ENCODE measurements around the gene STK38.

Gene STK38

DNA sequence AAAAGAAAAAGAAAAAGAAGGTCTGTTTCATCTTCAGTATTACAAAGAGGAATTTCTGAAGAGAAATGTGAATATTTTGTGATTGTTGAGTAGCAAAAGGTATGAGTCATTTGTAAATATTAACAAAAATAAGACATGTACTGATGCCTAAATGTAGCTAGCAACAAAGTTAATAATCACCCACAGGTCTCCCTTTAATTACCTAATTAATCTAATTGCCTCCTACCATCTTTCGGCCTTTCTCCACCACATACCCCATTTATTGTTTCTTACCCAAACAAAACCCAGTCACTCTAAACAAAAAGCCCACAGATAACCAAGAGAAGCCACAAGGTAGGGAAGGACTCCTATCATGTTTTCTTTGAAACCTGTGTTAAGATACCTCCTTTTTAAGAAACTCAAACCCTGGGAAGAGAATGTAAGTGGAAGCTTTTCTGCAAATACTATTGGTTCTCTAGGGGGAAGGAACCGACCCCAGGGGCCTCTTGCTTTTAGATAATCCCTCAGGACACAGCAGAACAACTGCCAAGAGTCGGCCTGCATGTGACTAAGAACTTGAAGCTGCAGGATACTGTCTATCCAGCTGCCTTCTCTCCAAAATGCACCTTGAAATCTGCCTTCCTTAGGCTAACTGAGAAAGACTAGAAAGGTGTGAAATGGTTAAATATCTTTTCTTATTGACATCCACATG is 16.1 kb upstream of the STK38 start:
- DNase-seq: no peak

DNA sequence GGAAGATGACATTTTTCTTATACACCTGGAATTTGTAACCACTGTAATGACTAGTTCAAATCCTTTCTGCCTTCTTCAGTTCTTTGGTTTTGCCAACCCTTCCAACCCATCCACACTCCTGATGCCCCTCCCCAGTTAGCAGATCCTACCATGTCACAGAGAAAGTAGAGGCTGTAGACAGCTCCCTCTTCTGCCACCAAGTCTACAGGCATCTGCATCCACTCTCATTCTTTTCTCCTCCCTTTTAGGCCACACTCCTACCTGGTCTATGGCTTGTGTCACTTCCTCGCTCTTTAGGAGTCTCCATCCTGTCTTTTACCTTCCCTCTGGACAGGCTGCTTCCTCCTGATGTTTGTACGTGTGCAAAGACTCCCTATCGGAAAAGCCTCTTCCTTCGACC is 13.5 kb upstream of the STK38 start:
- no peak for DNase-seq

GRCh38 chr6:36559011-36559793 is 11.9 kb upstream of the STK38 start:
- no peak for DNase-seq

DNA sequence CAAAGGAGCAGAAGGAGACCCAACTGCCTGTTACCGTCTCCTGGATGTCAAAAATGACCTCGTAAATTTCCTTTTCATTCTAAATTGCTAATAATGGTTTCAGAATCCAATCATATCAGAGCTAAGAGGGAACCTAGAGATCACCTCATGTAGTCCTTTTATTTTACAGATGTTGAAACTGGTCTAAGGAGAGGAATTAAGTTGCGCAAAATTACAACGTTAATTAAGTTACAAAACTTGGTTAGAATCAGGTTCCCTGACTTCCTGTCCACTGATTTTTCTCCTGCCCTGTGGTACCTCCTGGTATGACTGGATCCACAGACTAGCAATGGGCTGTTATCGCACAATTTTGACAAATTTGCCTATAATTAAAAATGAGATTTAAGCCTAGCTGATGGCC is 9.0 kb upstream of the STK38 start:
- DNase-seq: no peak

GRCh38 chr6:36555750-36556252 is 8.5 kb upstream of the STK38 start:
- DNase-seq: no peak

- DNase-seq: no peak
These were observed 3.3 kb upstream of the STK38 start for GRCh38 chr6:36550473-36551000.

GRCh38 chr6:36548401-36548743 is 1.1 kb upstream of the STK38 start:
- no peak for DNase-seq

GRCh38 chr6:36547646-36548400 is 544 bp upstream of the STK38 start:
- DNase-seq: no peak

DNA sequence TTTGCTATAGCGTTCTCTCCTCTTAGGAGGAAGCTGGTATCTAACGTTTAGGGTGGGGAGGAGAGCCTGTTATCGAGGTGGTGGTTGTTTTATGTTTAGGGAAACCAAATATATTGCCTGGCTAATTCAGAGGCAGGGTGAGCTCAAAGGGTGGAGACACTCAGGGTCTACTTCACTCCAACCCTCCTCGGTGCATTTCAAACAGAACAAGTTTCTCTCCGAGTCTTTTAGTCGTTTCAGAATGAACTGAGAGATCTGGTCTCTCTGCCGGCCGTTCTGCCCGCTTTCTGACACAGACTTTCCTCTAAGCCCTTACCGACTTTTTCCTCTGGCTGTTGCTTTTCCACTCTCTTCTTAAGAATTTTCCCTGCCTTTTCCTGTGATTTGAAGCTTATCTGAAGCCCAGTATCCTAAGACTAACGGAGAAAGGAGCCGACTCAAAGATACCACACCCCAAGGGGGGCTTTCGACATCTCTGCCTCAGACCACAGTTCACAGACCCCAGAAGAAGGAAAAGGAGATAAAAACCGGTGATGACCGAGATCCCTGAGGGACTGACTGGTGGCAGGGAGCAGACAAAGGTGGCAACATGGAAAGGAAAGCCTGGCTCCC is 865 bp downstream of the STK38 start:
- no peak for DNase-seq

DNA sequence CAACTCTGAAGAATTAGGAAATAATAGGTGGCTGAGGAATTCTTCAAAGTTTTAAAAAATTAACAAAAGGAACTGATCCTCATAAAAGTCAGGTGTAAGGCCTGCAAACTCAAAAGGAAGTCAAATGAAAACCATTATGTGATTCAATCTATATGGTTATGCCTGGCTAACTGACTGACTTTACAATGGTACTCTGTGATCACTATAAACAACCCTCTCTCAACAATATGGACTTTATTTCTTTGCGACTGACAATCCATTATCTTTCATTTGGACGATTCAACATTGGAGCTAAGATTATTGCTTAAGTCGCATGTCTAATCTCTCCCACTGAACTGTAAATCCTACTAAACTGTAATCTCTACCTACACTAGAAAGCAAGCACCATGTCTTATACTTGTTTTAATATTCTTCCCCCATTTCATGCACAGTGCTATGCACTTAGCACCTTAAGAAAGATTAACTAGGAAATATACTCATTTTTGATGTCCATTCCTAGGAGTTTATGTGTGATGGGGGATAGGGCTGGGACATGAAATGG is 1.4 kb downstream of the STK38 start:
- no peak for DNase-seq

DNA sequence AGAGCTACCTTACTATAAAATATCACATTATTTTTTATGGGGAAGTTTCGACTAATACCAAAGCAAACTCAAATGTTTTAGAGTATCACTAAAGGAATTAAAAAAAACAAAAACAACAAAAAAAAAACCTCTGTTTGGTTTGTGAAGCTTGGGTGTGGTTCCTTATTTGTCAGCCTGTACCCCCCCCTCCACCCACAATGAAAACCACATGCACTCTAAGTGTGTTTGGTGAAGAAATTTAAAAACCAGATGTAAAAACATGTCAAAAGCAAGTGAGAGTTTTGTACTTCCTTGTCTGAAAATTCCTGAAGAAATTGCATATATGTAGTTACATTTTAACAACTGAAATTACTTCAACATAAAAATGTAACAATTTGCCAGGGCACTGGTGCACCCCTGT is 3.1 kb downstream of the STK38 start:
- no peak for DNase-seq

DNA sequence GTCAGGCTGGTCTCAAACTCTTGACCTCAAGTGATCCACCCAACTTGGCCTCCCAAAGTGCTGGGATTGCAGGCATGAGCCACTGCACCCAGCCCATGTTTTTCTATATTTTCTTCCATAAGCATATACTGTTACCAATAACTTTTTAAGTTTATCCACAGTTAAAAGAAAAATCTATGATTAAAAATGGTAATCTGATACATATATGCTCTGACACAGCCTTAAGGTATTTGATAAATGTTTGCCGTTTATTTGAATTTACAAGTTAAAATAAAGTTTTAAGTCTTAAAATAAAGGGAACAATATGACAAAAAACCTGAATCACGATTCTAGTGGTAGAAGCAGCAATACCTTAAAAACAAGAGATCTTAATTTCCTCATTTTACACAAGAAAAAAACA is 5.2 kb downstream of the STK38 start:
- no peak for DNase-seq

DNA sequence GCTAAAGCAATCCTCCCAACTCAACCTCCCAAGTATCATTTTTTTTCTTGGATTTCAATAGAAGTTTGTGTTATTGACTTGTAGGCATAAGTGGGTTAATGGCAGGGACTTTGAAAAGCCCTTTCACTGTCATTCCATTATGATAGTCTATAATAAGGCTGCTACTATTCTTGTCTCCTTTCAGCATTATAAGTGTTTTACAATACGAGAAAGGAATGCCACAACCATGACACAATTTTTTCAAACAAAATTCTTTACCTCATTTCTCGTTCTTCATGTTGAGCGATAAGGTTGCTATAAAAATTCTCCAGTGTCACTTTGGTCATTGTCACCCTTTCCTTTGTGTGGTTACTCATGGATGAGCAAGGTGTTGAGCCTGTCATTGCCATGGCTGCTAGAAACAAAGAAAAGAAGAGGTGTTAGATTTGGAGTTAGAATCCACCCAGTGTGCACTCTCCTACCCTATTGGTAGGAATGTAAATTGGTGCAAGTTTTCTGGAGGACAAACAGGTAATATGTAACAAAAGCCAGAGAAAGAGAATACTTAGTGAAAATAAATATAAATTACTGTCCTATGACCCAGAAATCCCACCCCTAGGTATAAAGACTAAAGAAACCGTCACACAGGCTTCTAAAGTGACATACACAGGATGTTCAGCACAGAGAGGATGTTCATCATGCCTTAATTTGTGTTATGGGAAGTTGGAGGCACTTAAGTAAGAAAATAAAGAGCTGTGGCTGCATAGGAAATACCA is 7.3 kb downstream of the STK38 start:
- no peak for DNase-seq

DNA sequence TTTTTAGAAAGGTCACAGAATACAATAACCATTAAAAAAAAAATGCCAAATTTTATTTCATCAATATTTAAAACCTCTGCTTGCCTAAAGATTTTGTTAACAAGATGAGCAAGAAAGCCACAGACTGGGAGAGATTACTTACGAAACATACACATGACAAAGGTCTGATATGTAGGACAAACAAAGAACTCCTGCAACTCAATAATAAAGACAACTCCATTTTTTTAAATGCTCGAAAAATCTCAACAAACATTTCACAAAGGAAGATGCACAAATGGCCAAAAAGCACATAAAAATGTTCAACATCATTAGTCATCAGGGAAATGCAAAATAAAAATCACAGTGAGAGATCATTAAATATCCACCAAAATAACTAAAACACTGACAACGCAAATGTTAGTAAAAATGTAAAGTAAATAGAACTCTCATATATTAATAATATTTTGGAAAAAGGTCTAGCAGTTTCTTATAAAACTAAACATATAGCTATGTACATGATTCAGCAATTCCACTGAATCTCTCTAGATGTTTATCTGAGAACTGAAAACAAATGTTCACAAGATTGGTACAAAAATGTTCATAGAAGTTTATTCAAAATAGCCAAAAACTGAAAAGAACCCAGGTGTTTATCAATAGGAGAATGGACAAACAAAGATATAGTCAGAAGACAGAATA is 10.3 kb downstream of the STK38 start:
- DNase-seq: no peak

DNA sequence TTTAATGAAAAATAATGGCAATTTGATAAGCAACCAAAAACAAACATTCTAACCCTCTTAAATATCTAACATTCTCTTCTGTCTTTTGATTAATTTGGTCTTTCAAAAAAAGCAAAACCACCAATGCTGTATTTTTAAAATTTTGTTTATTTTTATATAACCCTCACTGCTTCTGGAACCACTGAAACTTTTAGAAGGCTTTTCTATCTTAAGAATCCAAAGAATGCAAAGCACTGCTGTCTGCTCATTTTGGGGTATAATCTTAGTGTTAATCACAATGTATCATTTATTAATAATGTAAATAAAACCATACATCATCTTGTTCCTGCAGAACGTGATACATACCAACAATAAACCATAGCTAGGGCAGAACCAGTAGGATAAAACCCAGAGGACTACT is 14.0 kb downstream of the STK38 start:
- DNase-seq: no peak

GRCh38 chr6:36526066-36526465 is 21.2 kb downstream of the STK38 start:
- DNase-seq: no peak

GRCh38 chr6:36525346-36525745 is 21.9 kb downstream of the STK38 start:
- no peak for DNase-seq

- no peak for DNase-seq
These were observed 22.4 kb downstream of the STK38 start for GRCh38 chr6:36524871-36525270.

- no peak for DNase-seq
These were observed 23.3 kb downstream of the STK38 start for GRCh38 chr6:36523936-36524499.

GRCh38 chr6:36523451-36523850 is 23.8 kb downstream of the STK38 start:
- no peak for DNase-seq

GRCh38 chr6:36519352-36519751 is 27.9 kb downstream of the STK38 start:
- no peak for DNase-seq

Measured in KG1 (cell line).